ENCODE data around the gene XPO1. TPM values are rescaled to one million over a fixed set of nuclear protein-coding genes. Genes with fewer than 3 reads are reported as not detected.
"Not testable (repeated sequence)": the region's sequence is repeated elsewhere in the genome, so short reads cannot be mapped to it uniquely, and the experiment has no call there.

XPO1 gene
- total RNA-seq, 1 donor from 2014 or later: 221 TPM

GRCh38 chr2:61520261-61520660, 17.9 kb downstream of the XPO1 start:
- Mint-ChIP-seq H3K27me3 (ENCODE audit: low read depth) (no peaks in the 10 kb centered on the region), H3K4me3 (ENCODE audit: low read depth) (no peak overlapping the region), H3K9me3 (no peaks in the 10 kb centered on the region), H3K36me3 (ENCODE audit: low read depth) (peaks cover 67% of the 10 kb centered on the region), H3K27ac (no peak overlapping the region), H3K4me1 (ENCODE audit: low read depth) (peaks cover 17% of the 10 kb centered on the region)
- intact Hi-C loops (cut with micrococcal nuclease): no loop called here
- no peak for DNase-seq (ENCODE audit: low spot score)

- Mint-ChIP-seq H3K4me1 (ENCODE audit: low read depth) (peaks cover 11% of the 10 kb centered on the region), H3K9me3 (no peaks in the 10 kb centered on the region), H3K36me3 (ENCODE audit: low read depth) (peaks cover 68% of the 10 kb centered on the region), H3K27me3 (ENCODE audit: low read depth) (no peaks in the 10 kb centered on the region), H3K4me3 (ENCODE audit: low read depth) (no peak overlapping the region), H3K27ac (no peak overlapping the region)
- intact Hi-C loops (cut with micrococcal nuclease): no loop called here
- no peak for DNase-seq (ENCODE audit: low spot score)
These were observed 25.3 kb downstream of the XPO1 start for GRCh38 chr2:61512768-61513398.

- H3K4me3 Mint-ChIP-seq (ENCODE audit: low read depth): no peak overlapping the region
- H3K9me3 Mint-ChIP-seq: no peaks in the 10 kb centered on the region
- H3K27me3 Mint-ChIP-seq (ENCODE audit: low read depth): no peaks in the 10 kb centered on the region
- H3K4me1 Mint-ChIP-seq (ENCODE audit: low read depth): peaks cover 12% of the 10 kb centered on the region
- no peak overlapping the region for H3K27ac Mint-ChIP-seq
- intact Hi-C loops (cut with micrococcal nuclease): no loop called here
- peaks cover 62% of the 10 kb centered on the region for H3K36me3 Mint-ChIP-seq (ENCODE audit: low read depth)
- DNase-seq (ENCODE audit: low spot score): no peak
These were observed 27.2 kb downstream of the XPO1 start for GRCh38 chr2:61510674-61511671.

- H3K36me3 Mint-ChIP-seq (ENCODE audit: low read depth): peaks cover 47% of the 10 kb centered on the region
- H3K27ac Mint-ChIP-seq: no peak overlapping the region
- no peak for DNase-seq (ENCODE audit: low spot score)
- no peaks in the 10 kb centered on the region for H3K9me3 Mint-ChIP-seq
- no peak overlapping the region for H3K4me3 Mint-ChIP-seq (ENCODE audit: low read depth)
- H3K4me1 Mint-ChIP-seq (ENCODE audit: low read depth): peaks cover 2% of the 10 kb centered on the region
- H3K27me3 Mint-ChIP-seq (ENCODE audit: low read depth): no peaks in the 10 kb centered on the region
- intact Hi-C loops (cut with micrococcal nuclease): no loop called here
These were observed 33.2 kb downstream of the XPO1 start for GRCh38 chr2:61504949-61505348.

GRCh38 chr2:61499060-61499459, 39.1 kb downstream of the XPO1 start:
- no peaks in the 10 kb centered on the region for H3K9me3 Mint-ChIP-seq
- no peak overlapping the region for H3K4me3 Mint-ChIP-seq (ENCODE audit: low read depth)
- no peak for DNase-seq (ENCODE audit: low spot score)
- peaks cover 9% of the 10 kb centered on the region for H3K4me1 Mint-ChIP-seq (ENCODE audit: low read depth)
- intact Hi-C loops (cut with micrococcal nuclease): no loop called here
- H3K27me3 Mint-ChIP-seq (ENCODE audit: low read depth): no peaks in the 10 kb centered on the region
- H3K36me3 Mint-ChIP-seq (ENCODE audit: low read depth): peaks cover 65% of the 10 kb centered on the region
- no peak overlapping the region for H3K27ac Mint-ChIP-seq

GRCh38 chr2:61493523-61493942, 44.6 kb downstream of the XPO1 start:
- Mint-ChIP-seq H3K4me3 (ENCODE audit: low read depth) (no peak overlapping the region), H3K36me3 (ENCODE audit: low read depth) (peaks cover 76% of the 10 kb centered on the region), H3K27me3 (ENCODE audit: low read depth) (no peaks in the 10 kb centered on the region), H3K9me3 (no peaks in the 10 kb centered on the region), H3K4me1 (ENCODE audit: low read depth) (peaks cover 17% of the 10 kb centered on the region), H3K27ac (peak overlapping the region; percentile 25)
- DNase-seq (ENCODE audit: low spot score): no peak
- intact Hi-C loops (cut with micrococcal nuclease): no loop called here

GRCh38 chr2:61492476-61492875, 45.7 kb downstream of the XPO1 start:
- Mint-ChIP-seq H3K4me1 (ENCODE audit: low read depth) (peaks cover 17% of the 10 kb centered on the region), H3K27ac (no peak overlapping the region), H3K27me3 (ENCODE audit: low read depth) (no peaks in the 10 kb centered on the region), H3K4me3 (ENCODE audit: low read depth) (no peak overlapping the region), H3K36me3 (ENCODE audit: low read depth) (peaks cover 76% of the 10 kb centered on the region), H3K9me3 (no peaks in the 10 kb centered on the region)
- DNase-seq (ENCODE audit: low spot score): no peak
- intact Hi-C loops (cut with micrococcal nuclease): no loop called here

- H3K27ac Mint-ChIP-seq: no peak overlapping the region
- peaks cover 1% of the 10 kb centered on the region for H3K4me1 Mint-ChIP-seq (ENCODE audit: low read depth)
- intact Hi-C loops (cut with micrococcal nuclease): no loop called here
- no peak overlapping the region for H3K4me3 Mint-ChIP-seq (ENCODE audit: low read depth)
- no peaks in the 10 kb centered on the region for H3K9me3 Mint-ChIP-seq
- H3K36me3 Mint-ChIP-seq (ENCODE audit: low read depth): peaks cover 78% of the 10 kb centered on the region
- no peak for DNase-seq (ENCODE audit: low spot score)
- no peaks in the 10 kb centered on the region for H3K27me3 Mint-ChIP-seq (ENCODE audit: low read depth)
These were observed 52.9 kb downstream of the XPO1 start for GRCh38 chr2:61485281-61485680.

GRCh38 chr2:61478086-61478485, 60.1 kb downstream of the XPO1 start:
- intact Hi-C loops (cut with micrococcal nuclease): no loop called here
- H3K4me3 Mint-ChIP-seq (ENCODE audit: low read depth): no peak overlapping the region
- no peaks in the 10 kb centered on the region for H3K9me3 Mint-ChIP-seq
- H3K27ac Mint-ChIP-seq: no peak overlapping the region
- no peak for DNase-seq (ENCODE audit: low spot score)
- no peaks in the 10 kb centered on the region for H3K27me3 Mint-ChIP-seq (ENCODE audit: low read depth)
- no peaks in the 10 kb centered on the region for H3K4me1 Mint-ChIP-seq (ENCODE audit: low read depth)
- H3K36me3 Mint-ChIP-seq (ENCODE audit: low read depth): peaks cover 48% of the 10 kb centered on the region

- H3K27ac Mint-ChIP-seq; H3K27me3 Mint-ChIP-seq (ENCODE audit: low read depth); H3K4me1 Mint-ChIP-seq (ENCODE audit: low read depth); H3K4me3 Mint-ChIP-seq (ENCODE audit: low read depth); H3K9me3 Mint-ChIP-seq; intact Hi-C loops (cut with micrococcal nuclease); DNase-seq (ENCODE audit: low spot score): not testable (repeated sequence)
- H3K36me3 Mint-ChIP-seq (ENCODE audit: low read depth): peaks cover 43% of the 10 kb centered on the region
These were observed 61.1 kb downstream of the XPO1 start for GRCh38 chr2:61476929-61477589.

- intact Hi-C loops (cut with micrococcal nuclease): loop anchor here (1.0 to 2.0 kb wide), 5 partner anchors 46 to 455 kb away; partner anchors contain the start of genes FAM161A, PEX13 and XPO1
- H3K9me3 Mint-ChIP-seq: no peaks in the 10 kb centered on the region
- no peaks in the 10 kb centered on the region for H3K27me3 Mint-ChIP-seq (ENCODE audit: low read depth)
- peaks cover 24% of the 10 kb centered on the region for H3K36me3 Mint-ChIP-seq (ENCODE audit: low read depth)
- H3K4me3 Mint-ChIP-seq (ENCODE audit: low read depth): peak overlapping the region; percentile 92
- H3K4me1 Mint-ChIP-seq (ENCODE audit: low read depth): peaks cover 24% of the 10 kb centered on the region
- DNase-seq (ENCODE audit: low spot score): no peak
- peak overlapping the region; percentile 93 for H3K27ac Mint-ChIP-seq
These were observed 66.0 kb downstream of the XPO1 start for GRCh38 chr2:61471905-61472805.
